Natural killer cell (primary cell): Measurements from ENCODE around the gene STH. TPM values are rescaled to one million over a fixed set of nuclear protein-coding genes. Genes with fewer than 3 reads are reported as not detected.

Source experiments
- ATAC-seq, 3 donors: fragments of 150-1000 bp in 2 of 3; fragments of 200-7000 bp in 1 of 3; cut with Tn5 transposase; 1 replicate in 1 of 3; 2 replicates in 2 of 3; pipeline ENCODE4 v1.10.0; 2021; ENCODE audit warnings: mild to moderate bottlenecking in 2 of 3, moderate library complexity in 2 of 3
- DNase-seq, 2 donors: peaks; one replicate each; pipeline versions ENCODE4 v3.0.0 to v3.0.0-alpha.2; 2013 to 2021; ENCODE audit warnings: mixed read lengths in 1 of 2
- H3K27ac ChIP-seq: one replicate; pipeline ENCODE4 v1.5.1; 2013; ENCODE audit warnings: mild to moderate bottlenecking, low read length
- H3K27me3 ChIP-seq: one replicate; pipeline ENCODE4 v1.6.1; 2013; ENCODE audit warnings: low read length; ENCODE audit not compliant: control insufficient read depth, insufficient read depth
- H3K36me3 ChIP-seq: one replicate; pipeline ENCODE4 v1.6.1; 2013; ENCODE audit warnings: low read length; ENCODE audit not compliant: control insufficient read depth, insufficient read depth
- H3K4me1 ChIP-seq: one replicate; pipeline ENCODE4 v1.6.1; 2013; ENCODE audit warnings: low read length; ENCODE audit not compliant: control insufficient read depth, insufficient read depth
- H3K4me3 ChIP-seq: one replicate; pipeline ENCODE4 v1.5.1; 2013; ENCODE audit warnings: low read length
- H3K9me3 ChIP-seq: one replicate; pipeline ENCODE4 v1.6.1; 2013; ENCODE audit warnings: low read length; ENCODE audit not compliant: control insufficient read depth, insufficient read depth
- H3K27ac Mint-ChIP-seq, 2 donors: one replicate each; pipeline ENCODE4 v1.8.0; 2022; ENCODE audit warnings: mild to moderate bottlenecking in 2 of 2, mixed read lengths in 2 of 2, moderate library complexity in 1 of 2
- H3K27me3 Mint-ChIP-seq, 2 donors: one replicate each; pipeline ENCODE4 v1.8.0; 2022; ENCODE audit warnings: low read depth in 2 of 2, mixed read lengths in 2 of 2
- H3K36me3 Mint-ChIP-seq: one replicate; pipeline ENCODE4 v1.8.0; 2022; ENCODE audit warnings: mixed read lengths
- H3K4me1 Mint-ChIP-seq, 2 donors: one replicate each; pipeline ENCODE4 v1.8.0; 2022; ENCODE audit warnings: mixed read lengths in 2 of 2
- H3K4me3 Mint-ChIP-seq: one replicate; pipeline ENCODE4 v1.8.0; 2022; ENCODE audit warnings: mild to moderate bottlenecking, moderate library complexity, mixed read lengths
- H3K9me3 Mint-ChIP-seq, 2 donors: one replicate each; pipeline ENCODE4 v1.8.0; 2022; ENCODE audit warnings: mixed read lengths in 2 of 2
- WGBS: methylation state at CpG from one replicate; pipeline ENCODE4 v1.1.7; 2013; ENCODE audit warnings: missing lambda C conversion rate; ENCODE audit not compliant: insufficient coverage; 5-methylcytosine and 5-hydroxymethylcytosine counted together
- intact Hi-C: fragments of 100-400 bp; cut with micrococcal nuclease; formaldehyde crosslinking; loops from one replicate; pipeline ENCODE4 v1.14.2; 2022
- total RNA-seq, 4 donors: library from RNA; stranded (reverse); fragments of 120-200 nt in 1 of 4; gene quantifications; one replicate each; pipeline versions ENCODE4 v1.2.3 to v1.2.4, GENCODE V29; 2013 to 2022
- TF ChIP-seq, protein P1 (sequence below): fragments of 200-600 bp; IDR thresholded peaks from one replicate; pipeline ENCODE4 v1.8.0; 2022; ENCODE audit warnings: antibody characterized with exemption

STH gene
- total RNA-seq, 3 donors from 2014 or later (not counting 1 experiment from before 2014, with no cell fraction given) = not detected

DNA sequence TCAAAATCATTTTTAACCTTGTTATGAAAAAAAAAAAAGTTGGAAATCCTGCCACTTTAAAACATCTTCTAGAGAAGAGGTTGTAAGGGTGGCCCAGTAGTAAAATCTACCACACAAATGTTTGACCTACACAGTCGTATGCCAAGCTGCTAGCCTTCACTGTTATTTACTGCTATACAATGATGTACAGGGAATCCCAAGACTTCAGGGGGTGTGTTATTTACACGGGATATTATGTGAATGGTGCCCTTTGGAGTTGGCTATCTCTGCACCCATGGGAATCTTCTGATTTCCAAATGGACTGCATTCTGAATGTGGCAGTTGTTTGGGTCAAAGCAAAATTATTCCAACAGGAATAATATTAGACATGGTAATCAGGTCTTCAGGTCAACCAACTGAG is 45.9 kb downstream of the STH start:
- 92% methylated on average over 1 of the region's 2 CpGs for WGBS
- Histone ChIP-seq H3K27me3 (no peaks in the 10 kb centered on the region), H3K27ac (no peak overlapping the region), H3K4me1 (no peaks in the 10 kb centered on the region), H3K9me3 (no peaks in the 10 kb centered on the region), H3K36me3 (peaks cover 61% of the 10 kb centered on the region), H3K4me3 (no peak overlapping the region)
- H3K27ac Mint-ChIP-seq = peak overlapping the region; percentile 70 to 76
- peaks cover 16 to 20% of the 10 kb centered on the region in 2 donors for H3K4me1 Mint-ChIP-seq
- intact Hi-C loops = loop anchor here (1.0 kb wide), 3 partner anchors 43 to 168 kb away; no protein-coding TSS in a partner anchor
- no peak for DNase-seq
- no peak overlapping the region for H3K4me3 Mint-ChIP-seq
- peaks cover 10% of the 10 kb centered on the region for H3K36me3 Mint-ChIP-seq
- no peaks in the 10 kb centered on the region for H3K27me3 Mint-ChIP-seq
- TF ChIP-seq, protein P1, sequence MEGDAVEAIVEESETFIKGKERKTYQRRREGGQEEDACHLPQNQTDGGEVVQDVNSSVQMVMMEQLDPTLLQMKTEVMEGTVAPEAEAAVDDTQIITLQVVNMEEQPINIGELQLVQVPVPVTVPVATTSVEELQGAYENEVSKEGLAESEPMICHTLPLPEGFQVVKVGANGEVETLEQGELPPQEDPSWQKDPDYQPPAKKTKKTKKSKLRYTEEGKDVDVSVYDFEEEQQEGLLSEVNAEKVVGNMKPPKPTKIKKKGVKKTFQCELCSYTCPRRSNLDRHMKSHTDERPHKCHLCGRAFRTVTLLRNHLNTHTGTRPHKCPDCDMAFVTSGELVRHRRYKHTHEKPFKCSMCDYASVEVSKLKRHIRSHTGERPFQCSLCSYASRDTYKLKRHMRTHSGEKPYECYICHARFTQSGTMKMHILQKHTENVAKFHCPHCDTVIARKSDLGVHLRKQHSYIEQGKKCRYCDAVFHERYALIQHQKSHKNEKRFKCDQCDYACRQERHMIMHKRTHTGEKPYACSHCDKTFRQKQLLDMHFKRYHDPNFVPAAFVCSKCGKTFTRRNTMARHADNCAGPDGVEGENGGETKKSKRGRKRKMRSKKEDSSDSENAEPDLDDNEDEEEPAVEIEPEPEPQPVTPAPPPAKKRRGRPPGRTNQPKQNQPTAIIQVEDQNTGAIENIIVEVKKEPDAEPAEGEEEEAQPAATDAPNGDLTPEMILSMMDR = no peak
- ATAC-seq = no peak
- H3K9me3 Mint-ChIP-seq = no peaks in the 10 kb centered on the region

DNA sequence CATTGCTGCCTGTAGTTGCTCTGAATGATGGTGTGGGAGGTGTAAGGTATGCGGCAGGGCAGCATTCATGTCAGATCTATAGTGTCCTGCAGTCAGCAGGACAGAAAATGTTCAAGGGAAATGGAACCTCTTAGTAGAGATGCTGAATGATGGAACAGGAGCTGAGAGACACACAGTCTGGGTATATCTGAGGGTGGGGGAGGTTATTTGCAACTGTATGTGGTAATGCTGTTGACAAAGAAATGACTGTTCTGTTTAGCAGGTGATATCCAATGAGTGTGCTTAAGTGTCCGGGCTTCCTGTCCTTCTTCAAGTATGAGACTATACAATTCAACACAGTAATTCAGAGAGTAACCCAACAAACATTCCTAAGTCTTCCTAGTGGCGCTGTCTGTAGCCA is 46.6 kb downstream of the STH start:
- Mint-ChIP-seq H3K36me3 (peaks cover 4% of the 10 kb centered on the region), H3K27me3 (no peaks in the 10 kb centered on the region), H3K4me3 (no peak overlapping the region), H3K4me1 (peaks cover 16 to 20% of the 10 kb centered on the region in 2 donors), H3K9me3 (no peaks in the 10 kb centered on the region), H3K27ac (peak overlapping the region; percentile 70 to 76)
- no peaks in the 10 kb centered on the region for H3K27me3 ChIP-seq
- TF ChIP-seq, protein P1 = no peak
- intact Hi-C loops = no loop called here
- no peaks in the 10 kb centered on the region for H3K4me1 ChIP-seq
- H3K36me3 ChIP-seq = peaks cover 63% of the 10 kb centered on the region
- H3K9me3 ChIP-seq = no peaks in the 10 kb centered on the region
- H3K27ac ChIP-seq = no peak overlapping the region
- ATAC-seq = no peak
- no peak overlapping the region for H3K4me3 ChIP-seq
- 93% methylated on average over 2 of the region's 3 CpGs for WGBS
- DNase-seq = no peak

DNA sequence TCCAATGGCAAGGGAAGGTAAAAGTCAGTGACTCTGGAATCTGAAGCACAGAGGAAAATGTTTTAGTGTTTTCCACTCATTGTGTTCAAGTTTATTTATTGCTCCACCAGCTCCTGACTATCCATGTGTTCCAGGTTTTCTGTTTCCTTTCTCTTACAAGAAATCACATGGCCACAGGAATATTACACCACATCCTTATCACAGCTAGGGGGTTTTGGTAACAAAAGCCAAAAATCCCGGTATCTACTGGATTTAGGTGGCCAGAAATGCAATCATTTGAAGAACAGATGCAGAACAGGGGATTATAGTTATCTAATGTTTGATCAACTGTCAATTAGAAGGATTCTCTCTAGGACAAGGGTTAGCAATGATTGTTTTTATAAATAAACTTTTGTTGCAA is 47.9 kb downstream of the STH start:
- H3K27me3 ChIP-seq = no peaks in the 10 kb centered on the region
- H3K4me1 ChIP-seq = no peaks in the 10 kb centered on the region
- no peaks in the 10 kb centered on the region for H3K9me3 ChIP-seq
- Mint-ChIP-seq H3K27ac (no peak overlapping the region), H3K4me3 (no peak overlapping the region), H3K9me3 (no peaks in the 10 kb centered on the region), H3K36me3 (peaks cover 8% of the 10 kb centered on the region), H3K4me1 (peaks cover 26 to 31% of the 10 kb centered on the region in 2 donors), H3K27me3 (no peaks in the 10 kb centered on the region)
- H3K36me3 ChIP-seq = peaks cover 61% of the 10 kb centered on the region
- H3K27ac ChIP-seq = no peak overlapping the region
- ATAC-seq = no peak
- no peak for DNase-seq
- TF ChIP-seq, protein P1 = no peak
- intact Hi-C loops = no loop called here
- H3K4me3 ChIP-seq = no peak overlapping the region
- WGBS = 100% methylated on average over 1 of the region's 1 CpG

DNA sequence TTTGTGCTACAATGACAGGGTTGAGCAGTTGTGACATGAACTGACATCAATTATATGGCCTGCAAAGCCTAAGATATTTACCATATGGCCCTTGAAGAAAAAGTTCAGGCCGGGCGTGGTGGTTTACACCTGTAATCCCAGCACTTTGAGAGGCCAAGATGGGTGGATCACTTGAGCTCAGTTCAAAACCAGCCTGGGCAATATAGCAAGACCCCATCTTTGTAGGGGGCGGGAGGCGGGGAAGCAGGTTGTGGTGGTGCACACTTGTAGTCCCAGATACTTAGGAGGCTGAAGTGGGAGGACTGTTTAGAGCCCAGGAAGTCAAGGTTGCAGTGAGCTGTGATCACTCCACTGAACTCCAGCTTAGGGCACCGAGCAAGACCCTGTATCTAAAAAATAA is 48.3 kb downstream of the STH start:
- no peak overlapping the region for H3K27ac ChIP-seq
- no peaks in the 10 kb centered on the region for H3K27me3 Mint-ChIP-seq
- no peaks in the 10 kb centered on the region for H3K9me3 ChIP-seq
- TF ChIP-seq, protein P1 = no peak
- no peak for ATAC-seq
- H3K4me3 ChIP-seq = no peak overlapping the region
- H3K4me3 Mint-ChIP-seq = no peak overlapping the region
- intact Hi-C loops = no loop called here
- peaks cover 8% of the 10 kb centered on the region for H3K36me3 Mint-ChIP-seq
- no peak for DNase-seq
- peaks cover 29 to 35% of the 10 kb centered on the region in 2 donors for H3K4me1 Mint-ChIP-seq
- no peaks in the 10 kb centered on the region for H3K27me3 ChIP-seq
- no peaks in the 10 kb centered on the region for H3K9me3 Mint-ChIP-seq
- no peaks in the 10 kb centered on the region for H3K4me1 ChIP-seq
- 98% methylated on average over 5 of the region's 5 CpGs for WGBS
- no peak overlapping the region for H3K27ac Mint-ChIP-seq
- peaks cover 58% of the 10 kb centered on the region for H3K36me3 ChIP-seq
